NB4 (cell line): Measurements from ENCODE around the gene IRF1.

ENCODE experiments used
- DNase-seq: peaks from one replicate; pipeline ENCODE4 v3.0.0; 2010; ENCODE audit warnings: low read depth
- H3K4me3 ChIP-seq: one replicate; pipeline ENCODE4 v1.5.1; 2011; ENCODE audit warnings: mild to moderate bottlenecking, low read depth, low read length, moderate library complexity
- MAX ChIP-seq: IDR thresholded peaks from 2 replicates; pipeline ENCODE4 v1.6.1; 2011; ENCODE audit warnings: low read depth, low read length
- MYC ChIP-seq: IDR thresholded peaks from 2 replicates; pipeline ENCODE4 v1.6.1; 2011; ENCODE audit warnings: low read depth, low read length
- POLR2A ChIP-seq: IDR thresholded peaks from 2 replicates; pipeline ENCODE4 v1.6.1; 2011; ENCODE audit warnings: mild to moderate bottlenecking; ENCODE audit not compliant: insufficient read length; ENCODE audit errors: extremely low read depth
- TF ChIP-seq, protein P1 (sequence below): IDR thresholded peaks from one replicate; pipeline ENCODE4 v1.5.1; 2012; ENCODE audit warnings: low read depth, low read length

IRF1 gene

GRCh38 chr5:132463811-132464155 is 26.8 kb downstream of the IRF1 start:
- TF ChIP-seq MAX (no peak), POLR2A (no peak), MYC (no peak)
- TF ChIP-seq, protein P1, sequence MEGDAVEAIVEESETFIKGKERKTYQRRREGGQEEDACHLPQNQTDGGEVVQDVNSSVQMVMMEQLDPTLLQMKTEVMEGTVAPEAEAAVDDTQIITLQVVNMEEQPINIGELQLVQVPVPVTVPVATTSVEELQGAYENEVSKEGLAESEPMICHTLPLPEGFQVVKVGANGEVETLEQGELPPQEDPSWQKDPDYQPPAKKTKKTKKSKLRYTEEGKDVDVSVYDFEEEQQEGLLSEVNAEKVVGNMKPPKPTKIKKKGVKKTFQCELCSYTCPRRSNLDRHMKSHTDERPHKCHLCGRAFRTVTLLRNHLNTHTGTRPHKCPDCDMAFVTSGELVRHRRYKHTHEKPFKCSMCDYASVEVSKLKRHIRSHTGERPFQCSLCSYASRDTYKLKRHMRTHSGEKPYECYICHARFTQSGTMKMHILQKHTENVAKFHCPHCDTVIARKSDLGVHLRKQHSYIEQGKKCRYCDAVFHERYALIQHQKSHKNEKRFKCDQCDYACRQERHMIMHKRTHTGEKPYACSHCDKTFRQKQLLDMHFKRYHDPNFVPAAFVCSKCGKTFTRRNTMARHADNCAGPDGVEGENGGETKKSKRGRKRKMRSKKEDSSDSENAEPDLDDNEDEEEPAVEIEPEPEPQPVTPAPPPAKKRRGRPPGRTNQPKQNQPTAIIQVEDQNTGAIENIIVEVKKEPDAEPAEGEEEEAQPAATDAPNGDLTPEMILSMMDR: no peak
- DNase-seq: no peak
- H3K4me3 ChIP-seq: no peak overlapping the region

DNA sequence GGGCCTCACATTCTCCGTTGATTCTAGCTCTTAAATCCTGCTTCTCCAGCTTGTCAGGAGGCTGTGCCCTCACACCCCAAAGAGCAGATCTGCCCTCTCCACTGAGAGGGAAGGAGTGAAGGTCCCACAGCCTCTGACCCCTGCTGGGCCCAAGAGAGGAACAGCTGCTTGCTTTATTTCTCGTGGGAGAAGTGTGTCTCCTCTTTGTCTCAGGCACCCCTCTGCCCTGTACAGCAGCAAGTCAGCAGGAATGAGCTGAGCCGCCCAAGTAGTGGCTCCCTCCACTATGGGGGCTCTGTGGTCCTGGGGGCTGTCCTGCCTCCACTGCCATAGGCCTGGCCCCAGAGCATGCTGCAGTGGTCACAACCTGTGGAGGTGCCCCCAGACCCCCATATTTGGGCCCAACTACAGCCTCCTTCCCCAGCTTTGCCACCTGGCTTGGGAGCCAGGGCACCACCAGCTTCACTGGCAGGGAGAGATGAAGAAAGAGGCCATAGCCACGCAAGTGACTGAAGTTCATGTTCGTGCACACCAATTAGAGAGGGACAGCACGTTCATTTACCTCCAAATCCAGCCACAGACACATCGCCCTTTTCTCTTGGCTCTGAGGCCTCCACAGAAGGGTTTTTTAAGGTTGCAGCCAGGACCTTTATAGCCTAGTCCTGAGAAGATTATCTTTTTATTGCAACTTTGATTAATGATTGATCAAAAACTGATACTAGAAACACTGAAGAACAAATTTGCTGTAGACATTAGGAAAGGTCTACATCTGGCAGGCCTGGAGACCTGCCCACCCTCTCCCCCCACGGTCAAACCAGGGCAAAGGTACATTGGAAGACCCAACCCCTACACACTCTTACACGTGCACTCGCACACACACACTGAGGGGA is 27.5 kb downstream of the IRF1 start:
- no peak for TF ChIP-seq MAX
- TF ChIP-seq, protein P1: no peak
- no peak for TF ChIP-seq POLR2A
- no peak for TF ChIP-seq MYC
- DNase-seq: peak; percentile 53
- H3K4me3 ChIP-seq: no peak overlapping the region

DNA sequence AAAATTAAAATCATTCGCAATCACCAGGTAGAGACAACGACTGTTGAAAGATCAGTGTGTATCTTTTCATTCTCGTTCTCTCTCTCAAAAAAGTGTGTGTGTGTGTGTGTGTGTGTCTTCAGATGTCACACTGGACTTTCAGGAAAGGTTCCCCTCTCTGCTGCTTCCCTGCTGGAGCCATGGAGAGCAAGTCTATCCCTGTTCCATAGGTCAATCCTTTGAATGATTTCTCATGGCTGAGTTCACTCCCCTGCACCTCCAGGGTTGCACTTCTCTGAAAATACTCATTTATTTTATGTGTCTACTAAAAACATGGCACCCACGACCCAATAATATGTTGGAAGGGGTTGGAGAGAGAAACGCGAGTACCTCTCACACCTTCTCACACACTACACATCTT is 28.2 kb downstream of the IRF1 start:
- TF ChIP-seq POLR2A (no peak), MYC (no peak), MAX (no peak)
- TF ChIP-seq, protein P1: no peak
- no peak for DNase-seq
- no peak overlapping the region for H3K4me3 ChIP-seq

GRCh38 chr5:132461569-132462070 is 29.0 kb downstream of the IRF1 start:
- TF ChIP-seq MAX (no peak), MYC (no peak), POLR2A (no peak)
- TF ChIP-seq, protein P1: no peak
- H3K4me3 ChIP-seq: no peak overlapping the region
- no peak for DNase-seq

- TF ChIP-seq, protein P1: no peak
- TF ChIP-seq MYC (no peak), POLR2A (no peak)
- DNase-seq: no peak
These were observed 29.6 kb downstream of the IRF1 start for GRCh38 chr5:132460846-132461568.

More at GRCh38 chr5:132460846-132461568, 29.6 kb downstream of the IRF1 start:
- no peak overlapping the region for H3K4me3 ChIP-seq
